HG03039 (cell line): Measurements from ENCODE around the gene CHMP2A.
"Not testable (repeated sequence)": the region's sequence is repeated elsewhere in the genome, so short reads cannot be mapped to it uniquely, and the experiment has no call there.

Experiments
- ATAC-seq: cut with Tn5 transposase; IDR thresholded peaks from one replicate; pipeline ENCODE4 v1.9.1; 2021; ENCODE audit warnings: mild to moderate bottlenecking, moderate library complexity; ENCODE audit not compliant: unreplicated experiment

CHMP2A gene

GRCh38 chr19:58554494-58555368, at the start of gene CHMP2A:
Gene CHMP2A, minus strand, starts transcription at chr19:58555105. Its CDS starts 893 bp downstream, at chr19:58554212.
- peak; percentile 32 for ATAC-seq

DNA sequence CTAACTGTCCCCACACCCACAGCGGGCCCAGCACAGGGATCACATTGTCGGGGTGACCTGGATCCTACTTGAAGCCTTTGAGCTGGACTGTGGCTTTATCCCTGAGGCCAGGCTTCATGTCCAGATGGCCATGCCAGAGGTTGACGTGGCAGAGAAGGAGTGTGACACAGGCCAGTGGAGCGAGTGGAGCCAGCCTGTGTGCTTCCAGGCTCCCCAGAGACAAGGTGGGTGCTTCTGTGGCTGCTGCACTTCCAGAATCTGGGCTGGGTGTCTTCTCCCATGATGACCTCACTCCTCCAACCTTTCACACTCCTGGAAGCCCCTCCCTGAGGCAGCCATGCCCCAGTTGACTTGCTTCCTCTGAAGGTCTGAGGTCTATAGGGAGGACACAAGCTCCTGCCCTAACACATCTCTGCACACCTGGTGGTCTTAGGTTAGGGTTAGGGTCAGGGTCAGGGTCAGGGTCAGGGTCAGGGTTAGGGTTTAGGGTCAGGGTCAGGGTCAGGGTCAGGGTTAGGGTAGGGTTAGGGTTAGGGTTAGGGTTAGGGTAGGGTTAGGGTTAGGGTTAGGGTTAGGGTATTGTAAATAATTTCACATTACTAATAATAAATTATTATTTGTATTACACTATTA, 31.3 kb upstream of the CHMP2A start:
- no peak for ATAC-seq

GRCh38 chr19:58585442-58586132, 30.7 kb upstream of the CHMP2A start:
- ATAC-seq = no peak

DNA sequence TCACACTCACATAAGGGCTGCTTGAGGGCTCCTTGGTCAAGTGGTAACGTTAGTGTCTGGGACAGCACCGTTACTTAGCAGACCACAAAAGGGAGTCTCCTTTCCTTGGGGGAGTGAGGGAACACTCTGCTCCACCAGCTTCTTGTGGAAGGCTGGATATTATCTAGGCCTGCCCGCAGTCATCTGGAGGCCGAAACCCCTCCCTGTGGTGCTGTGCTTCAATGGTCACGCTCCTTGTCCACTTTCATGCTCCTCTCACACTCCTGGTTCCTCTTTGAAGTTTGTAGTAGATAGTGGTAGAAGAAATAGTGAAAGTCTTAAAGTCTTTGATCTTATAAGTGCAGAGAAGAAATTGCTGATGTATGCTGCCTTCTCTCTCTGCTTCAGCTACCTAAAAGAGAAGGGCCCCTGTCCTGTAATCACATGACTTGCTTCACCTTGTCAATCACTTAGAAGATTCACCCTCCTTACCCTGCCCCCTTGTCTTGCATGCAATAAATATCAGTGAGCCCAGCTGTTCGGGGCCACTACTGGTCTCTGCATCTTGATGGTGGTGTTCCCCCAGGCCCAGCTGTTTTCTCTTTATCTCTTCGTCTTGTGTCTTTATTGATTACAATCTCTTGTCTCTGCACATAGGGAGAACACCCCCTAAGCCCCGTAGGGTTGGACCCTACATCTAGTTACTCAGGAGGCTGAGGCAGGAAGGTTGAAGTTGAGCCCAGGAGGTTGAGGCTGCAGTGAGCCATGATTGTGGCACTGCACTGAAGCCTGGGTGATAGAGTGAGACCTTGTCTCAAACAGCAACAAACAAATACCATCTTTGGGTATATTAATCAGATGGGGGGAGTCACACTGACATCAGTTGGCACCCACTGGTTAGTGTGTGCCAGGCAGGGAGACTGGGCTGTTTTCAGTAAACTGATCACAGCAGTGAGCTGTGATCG, 29.9 kb upstream of the CHMP2A start:
- ATAC-seq = no peak

DNA sequence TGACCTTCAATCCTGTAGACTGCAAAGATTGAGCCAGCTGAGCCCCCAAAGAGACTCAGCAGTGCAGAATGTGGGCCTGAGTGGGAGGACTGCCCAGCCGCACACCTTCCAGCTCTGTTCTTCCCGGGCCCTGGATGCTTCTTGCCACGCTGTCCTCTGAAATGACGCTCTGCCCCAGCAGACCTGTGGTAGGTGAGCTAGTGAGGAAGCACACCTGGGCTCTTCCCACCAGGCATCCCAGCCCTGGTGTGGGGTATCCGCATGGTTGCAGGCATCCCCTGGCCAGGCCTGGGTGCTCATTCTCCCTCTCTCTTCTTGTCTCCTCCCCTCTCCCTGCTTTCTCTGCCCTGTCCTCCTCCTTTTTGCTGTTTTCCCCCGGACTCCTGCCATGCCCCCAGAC, 28.1 kb upstream of the CHMP2A start:
- no peak for ATAC-seq

DNA sequence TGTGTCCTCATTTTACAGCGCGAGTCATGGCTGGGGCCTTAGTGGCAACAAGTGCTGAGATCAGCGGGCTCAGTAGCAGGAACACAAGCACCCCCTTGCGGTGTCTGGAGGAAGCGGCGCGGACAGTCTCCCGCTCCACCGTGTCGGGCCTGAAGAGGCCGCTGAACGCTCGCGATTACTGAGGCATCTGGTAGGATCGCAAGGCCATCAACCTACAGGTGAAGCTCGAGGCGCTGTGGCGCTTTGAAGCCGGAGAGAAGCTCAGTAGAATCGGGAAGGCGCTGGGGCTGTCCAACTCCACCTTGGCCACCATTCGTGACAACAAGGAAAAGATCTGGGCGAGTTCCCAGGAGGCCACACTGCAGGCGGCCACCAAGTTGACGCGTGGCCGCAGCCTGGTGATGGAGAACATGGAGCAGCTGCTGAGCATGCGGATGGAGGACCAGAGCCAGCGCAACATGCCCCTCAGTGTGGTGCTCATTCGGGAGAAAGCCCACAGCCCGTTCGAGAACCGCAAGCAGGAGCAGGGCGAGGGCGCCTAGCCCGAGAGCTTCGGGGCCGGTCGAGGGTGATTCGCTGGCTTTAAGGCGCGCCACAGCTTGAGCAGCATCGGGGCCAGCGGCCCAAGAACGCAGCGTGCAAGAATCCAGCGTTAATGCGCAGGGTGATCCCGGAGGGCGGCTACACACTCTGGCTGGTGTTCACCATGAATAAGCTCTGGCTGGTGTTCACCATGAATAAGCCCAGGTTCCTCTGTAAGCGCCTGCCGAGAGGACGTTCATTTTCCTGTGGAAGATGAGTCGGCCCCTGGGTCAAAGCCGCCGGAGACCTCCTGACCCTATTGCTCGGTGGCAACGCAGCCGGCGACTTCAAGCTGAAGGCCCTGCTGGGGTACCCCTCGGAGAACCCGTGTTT, 26.6 kb upstream of the CHMP2A start:
- no peak for ATAC-seq

DNA sequence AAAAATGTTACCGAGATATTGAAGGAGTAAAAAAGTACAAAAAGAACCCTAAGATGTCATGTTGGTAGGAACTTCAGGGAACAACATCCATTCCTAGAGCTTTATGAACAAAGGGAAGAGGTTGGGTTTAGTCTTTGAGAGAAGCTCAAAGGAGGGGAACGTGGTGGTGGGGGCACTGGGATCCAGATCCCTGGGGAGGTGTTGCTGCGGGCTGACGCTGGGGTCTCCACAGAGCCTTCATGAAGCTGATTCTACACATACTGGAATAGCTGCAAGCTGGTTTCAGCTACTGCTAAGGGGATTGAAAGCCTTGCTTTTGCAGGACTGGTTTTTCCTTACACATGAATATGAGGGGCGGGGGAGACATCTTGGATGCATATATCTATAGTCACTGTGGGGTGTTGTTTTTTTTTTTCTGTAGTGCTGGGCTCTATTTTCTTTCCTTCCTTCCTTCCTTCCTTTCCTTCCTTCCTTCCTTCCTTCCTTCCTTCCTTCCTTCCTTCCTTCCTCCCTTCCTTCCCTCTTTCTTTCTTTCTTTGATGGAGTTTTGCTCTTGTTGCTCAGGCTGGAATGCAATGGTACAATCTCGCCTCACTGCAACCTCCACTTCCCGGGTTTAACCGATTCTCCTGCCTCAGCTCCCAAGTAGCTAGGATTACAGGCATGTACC, 24.7 kb upstream of the CHMP2A start:
- no peak for ATAC-seq

DNA sequence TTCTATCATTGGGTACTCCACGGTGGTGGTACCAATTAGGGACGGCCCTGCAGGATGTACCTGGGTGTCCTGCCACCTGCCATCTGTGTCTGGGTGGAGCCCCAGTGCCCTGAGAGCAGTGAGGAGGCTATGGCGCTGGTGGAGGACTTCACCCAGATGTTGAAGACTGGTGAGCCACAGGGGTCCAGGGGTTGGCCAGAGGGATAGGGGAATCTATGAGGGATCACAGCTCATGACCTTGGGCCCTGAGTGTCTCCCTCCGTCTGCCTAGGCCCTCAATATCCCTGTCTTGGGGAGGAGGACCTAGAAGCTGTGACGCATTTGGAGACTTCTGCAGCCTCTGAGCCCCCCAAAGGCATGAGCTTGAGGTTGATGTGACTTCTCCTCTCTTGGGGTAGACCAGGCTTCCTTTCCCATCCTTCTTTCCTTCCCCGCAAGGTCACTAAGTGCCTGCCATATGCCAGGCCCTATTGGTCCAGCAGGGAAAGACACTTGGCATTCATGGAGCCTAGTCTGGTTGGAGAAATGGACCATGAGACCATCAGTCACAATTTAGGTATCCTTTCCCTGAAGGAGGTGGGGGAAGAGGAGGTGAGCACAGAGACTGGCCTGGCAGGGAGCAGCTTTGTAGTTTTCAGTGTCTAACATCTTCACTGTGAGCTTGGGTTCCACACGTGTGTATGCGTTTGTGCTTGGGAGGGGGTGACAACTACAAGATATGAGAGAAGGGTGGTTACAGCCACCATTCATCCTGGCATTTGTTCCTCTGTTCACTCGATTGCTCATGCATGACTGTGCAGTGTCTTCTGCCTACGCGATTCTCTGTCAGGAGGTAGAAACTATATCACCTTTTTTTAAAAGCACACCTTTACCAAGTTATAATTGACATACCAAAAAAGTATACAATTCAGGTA, 23.4 kb upstream of the CHMP2A start:
- ATAC-seq = no peak

GRCh38 chr19:58577581-58577980, 22.7 kb upstream of the CHMP2A start:
- ATAC-seq = not testable (repeated sequence)

DNA sequence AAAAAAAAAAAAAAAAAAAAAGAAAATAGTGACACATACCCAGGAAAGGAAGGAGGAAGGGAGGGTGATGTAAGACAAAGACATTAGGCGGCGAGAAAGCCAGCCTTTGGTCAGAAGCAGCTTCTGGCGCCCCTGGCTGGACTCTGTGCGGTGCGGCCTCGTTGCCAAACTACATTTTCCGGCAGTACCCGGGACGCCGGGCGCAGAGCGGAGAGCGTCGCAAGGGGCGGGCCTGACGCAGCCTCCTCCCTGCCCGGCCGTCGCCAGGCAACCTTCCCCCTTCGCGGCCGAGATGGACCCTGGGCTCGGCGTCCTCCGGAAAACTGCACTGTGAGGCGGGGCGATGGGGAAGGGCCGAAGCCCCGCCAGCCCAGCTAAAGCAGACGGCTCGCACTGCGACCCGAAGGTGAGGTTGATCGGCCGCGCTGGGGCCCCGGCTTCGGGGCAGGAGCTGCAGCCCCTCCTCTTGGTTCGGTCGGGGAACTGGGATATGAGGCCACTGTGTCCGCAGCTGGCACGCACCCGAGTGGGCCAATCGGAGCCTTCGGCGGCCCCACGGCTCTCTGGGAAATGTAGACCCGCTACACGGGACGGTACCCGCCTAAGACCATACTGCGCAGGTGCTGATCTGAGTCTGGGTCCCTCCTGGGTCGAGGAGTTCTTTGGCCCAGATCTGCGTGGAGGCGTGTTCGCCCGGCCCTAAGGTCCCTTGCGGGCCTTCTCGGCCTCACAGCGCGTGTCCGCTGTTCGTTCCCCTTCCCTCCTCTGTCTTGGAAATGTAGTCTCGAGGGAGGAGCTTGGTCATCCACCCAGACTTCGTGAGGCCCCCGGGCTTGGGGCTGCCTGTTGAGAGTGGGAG, 20.5 kb upstream of the CHMP2A start:
- peak; percentile 28 for ATAC-seq

DNA sequence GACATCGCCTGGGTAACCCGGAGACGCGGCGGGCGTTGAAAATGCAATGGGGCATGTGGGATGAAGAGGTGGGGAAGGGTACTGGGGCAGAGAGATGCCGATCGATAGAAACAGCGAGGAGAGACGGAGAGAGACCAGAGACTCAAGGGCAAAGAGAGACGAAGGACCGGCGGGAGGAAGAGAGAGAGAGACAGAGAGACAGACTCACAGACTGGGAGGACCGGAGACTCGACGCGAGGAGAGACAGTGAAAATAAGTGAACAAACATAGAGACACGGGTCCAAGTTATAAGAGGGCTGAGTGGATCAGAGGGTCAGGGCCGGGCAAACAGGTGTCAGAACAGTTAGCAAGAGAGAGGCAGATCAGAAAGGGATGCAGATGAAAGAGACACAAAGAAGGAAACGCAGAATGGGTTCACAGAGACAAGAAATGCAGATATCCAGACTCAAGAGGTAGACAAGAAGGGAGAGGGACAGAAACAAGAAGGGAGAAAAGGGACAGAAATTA, 18.8 kb upstream of the CHMP2A start:
- ATAC-seq = no peak

DNA sequence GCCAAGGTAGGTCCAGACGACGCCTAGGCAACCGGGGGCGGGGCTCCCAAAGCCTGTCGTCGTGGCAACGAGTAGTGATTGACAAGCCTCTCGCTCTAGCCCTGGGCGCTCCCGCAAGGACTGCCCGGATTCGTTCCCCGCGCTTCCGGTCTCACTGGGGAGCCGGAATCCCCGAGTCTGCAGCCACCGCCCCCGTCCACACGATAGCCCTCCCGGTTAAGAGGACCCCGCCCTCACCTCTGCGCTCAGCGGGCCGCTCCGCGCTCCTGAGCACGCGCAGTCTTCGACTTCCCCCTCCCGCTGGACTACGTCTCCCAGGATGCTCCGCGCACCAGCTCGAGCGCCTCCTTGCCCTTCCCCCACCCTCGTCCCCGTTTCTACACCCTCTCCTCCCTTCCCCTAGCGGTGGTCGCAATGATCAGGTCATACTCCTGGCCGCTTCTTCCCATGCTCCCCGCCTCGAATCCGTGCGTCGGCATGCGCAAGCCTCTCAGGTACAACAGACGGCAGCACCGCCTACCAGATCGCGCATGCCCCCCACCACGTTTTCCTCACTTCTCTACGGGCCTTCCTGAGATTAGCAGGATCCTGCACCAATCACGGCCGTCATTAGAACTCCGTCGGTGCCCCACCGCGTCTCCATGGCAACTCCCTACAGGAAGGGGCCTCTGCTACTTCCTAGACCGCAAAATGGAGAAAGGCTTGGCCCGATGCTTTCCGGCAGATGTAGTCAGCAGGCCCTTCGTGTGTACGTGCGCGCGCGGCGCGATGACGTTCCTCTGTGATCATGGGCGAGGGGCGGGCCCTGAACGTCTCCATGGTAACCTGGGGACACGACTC, 18.1 kb upstream of the CHMP2A start, which contains the start of gene MZF1:
Gene MZF1 (minus strand): TSS at position 518 of the 840 bp plus-strand sequence. CDS start 1,946 bp downstream, outside the sequence.
- ATAC-seq = peak; percentile 50

DNA sequence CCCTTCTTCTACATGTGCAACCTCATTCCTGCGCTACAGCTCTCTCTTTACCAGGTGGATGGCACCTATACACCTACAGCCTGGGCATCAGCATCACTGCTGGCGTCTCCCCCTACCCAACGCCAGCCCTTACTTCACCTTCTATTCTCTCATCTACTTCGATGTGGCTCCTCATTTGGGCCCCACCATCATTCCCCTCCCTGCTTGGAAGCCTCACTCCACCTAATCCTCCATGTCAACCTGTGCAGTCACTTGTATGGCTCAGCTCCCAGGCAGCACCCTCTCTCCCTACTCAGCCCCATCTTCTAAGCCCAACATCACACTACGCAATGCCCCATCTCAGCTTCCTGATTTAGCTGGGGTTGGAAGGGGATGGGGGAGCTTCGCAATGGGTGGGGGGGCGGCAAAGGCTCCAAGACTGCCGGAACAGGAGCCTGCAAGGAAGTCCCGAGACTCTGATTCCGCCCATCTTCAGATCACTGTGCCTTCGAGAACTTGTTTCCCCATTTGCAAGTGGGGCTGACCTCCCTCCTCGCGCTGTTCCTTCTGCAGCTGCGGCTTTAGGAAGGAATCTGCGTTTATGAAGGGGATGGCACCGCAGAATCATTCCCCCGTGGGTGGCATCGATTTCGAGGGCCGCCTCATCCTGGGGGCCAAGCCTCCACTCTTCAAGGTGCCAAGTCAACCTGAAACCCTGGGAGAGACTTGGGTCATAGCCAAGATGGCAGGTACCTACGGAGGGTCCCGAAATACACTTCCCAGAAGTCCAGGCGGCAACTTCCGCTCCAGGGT, 17.3 kb upstream of the CHMP2A start:
- ATAC-seq = no peak

- ATAC-seq = no peak
Measured at GRCh38 chr19:58571575-58571947, 16.7 kb upstream of the CHMP2A start.
